ENCODE results near the gene AEBP2. TPM values are rescaled to one million over a fixed set of nuclear protein-coding genes. Genes with fewer than 3 reads are reported as not detected.
"Not testable (repeated sequence)": the region's sequence is repeated elsewhere in the genome, so short reads cannot be mapped to it uniquely, and the experiment has no call there.

Gene AEBP2
- total and polyA plus RNA-seq, 2 of the 8 experiments (the other 6 are each of a cell fraction or from before 2014, with no cell fraction given): 13.6 to 61.4 TPM

DNA sequence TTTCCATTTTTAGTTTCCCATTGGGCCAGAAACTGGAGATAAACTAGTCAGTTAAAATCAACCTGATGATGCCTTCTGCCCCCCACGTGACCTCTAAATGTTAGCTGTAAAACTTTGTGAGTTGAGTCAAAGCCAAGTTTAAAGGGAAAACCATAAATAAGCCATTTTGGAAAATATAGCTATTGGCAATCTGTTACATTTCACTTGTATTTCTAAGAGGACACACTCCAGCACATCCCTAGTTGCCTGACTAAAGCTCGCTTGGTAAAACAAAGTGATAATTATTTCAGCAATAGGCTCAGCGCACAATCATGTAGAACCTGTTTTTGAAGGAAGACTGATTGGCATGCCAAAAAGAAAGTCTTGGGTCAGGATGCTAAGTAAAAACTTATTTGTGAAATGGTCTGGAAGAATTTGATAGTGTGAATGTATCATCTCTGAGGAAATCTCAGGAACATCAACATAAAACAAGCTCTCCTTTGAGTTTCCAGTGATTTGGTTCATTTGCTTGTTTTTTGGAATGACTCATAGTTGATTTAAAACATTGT lies 49.2 kb upstream of the AEBP2 start (continued):
- TF ChIP-seq JUN (IDR thresholded peaks at IDR 0.05; ENCODE audit: low read depth, low read length): no peak

DNA sequence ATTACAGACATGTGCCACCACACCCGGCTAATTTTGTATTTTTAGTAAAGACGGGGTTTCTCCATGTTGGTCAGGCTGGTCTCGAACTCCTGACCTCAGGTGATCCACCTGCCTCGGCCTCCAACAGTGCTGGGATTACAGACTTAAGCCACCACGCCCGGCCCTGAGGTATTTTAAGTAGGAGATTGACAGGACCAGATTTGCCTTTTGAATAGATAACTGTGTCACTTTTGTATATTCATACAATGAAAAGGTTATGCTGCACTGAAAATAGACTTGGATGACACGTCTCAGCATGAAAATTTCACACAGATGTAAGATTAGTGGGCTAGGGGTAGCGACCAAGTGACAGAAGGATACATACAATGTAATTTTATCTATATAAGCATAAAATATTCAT lies 46.6 kb upstream of the AEBP2 start:
- H2AK5ac ChIP-seq (ENCODE audit: low read depth, low read length); H3K23me2 ChIP-seq (ENCODE audit: low read depth, low read length); H2BK20ac ChIP-seq (ENCODE audit: low read length); H3K4me2 ChIP-seq (ENCODE audit: insufficient read depth in 1 of 2, low read depth in 2 of 2, low read length in 2 of 2); H2BK5ac ChIP-seq (ENCODE audit: low read depth, low read length); H3K9me3 ChIP-seq (ENCODE audit: insufficient read depth in 2 of 2, low read depth in 1 of 2, low read length in 1 of 2); H3K4ac ChIP-seq (replicated peaks; ENCODE audit: insufficient read length, low read depth, low read length); H4K8ac ChIP-seq (ENCODE audit: extremely low read depth, insufficient read depth, low read length); H4K20me1 ChIP-seq (replicated peaks in 1 of 2; ENCODE audit: control insufficient read depth in 1 of 2, insufficient read depth in 2 of 2, low read length in 2 of 2); H3K14ac ChIP-seq (ENCODE audit: insufficient read length); H2AFZ ChIP-seq (ENCODE audit: low read length); H2BK12ac ChIP-seq (ENCODE audit: low read depth, low read length); H3K56ac ChIP-seq (replicated peaks; ENCODE audit: insufficient read length, low read depth, low read length); H3K4me1 ChIP-seq (replicated peaks in 1 of 4; ENCODE audit: control insufficient read depth in 3 of 4, insufficient read depth in 4 of 4, low read length in 3 of 4); H3K27ac ChIP-seq (ENCODE audit: low read depth, low read length); H3K4me3 ChIP-seq (ENCODE audit: extremely low read depth in 1 of 4, insufficient read depth in 2 of 4, low read depth in 3 of 4, low read length in 4 of 4); H3K79me2 ChIP-seq (ENCODE audit: control insufficient read depth in 1 of 2, insufficient read depth in 2 of 2, low read length in 2 of 2); H3K27me3 ChIP-seq (replicated peaks in 1 of 4; ENCODE audit: control insufficient read depth in 3 of 4, extremely low read depth in 1 of 4, insufficient read depth in 3 of 4, low read length in 3 of 4); H4K5ac ChIP-seq (ENCODE audit: insufficient read length, low read depth, low read length); H3K79me1 ChIP-seq (ENCODE audit: low read depth, low read length); DNase-seq (ENCODE audit: low read depth in 1 of 2, low spot score in 2 of 2); H4K91ac ChIP-seq (replicated peaks; ENCODE audit: insufficient read length, low read length); H2BK120ac ChIP-seq (replicated peaks; ENCODE audit: low read depth, low read length); FAIRE-seq; H2BK15ac ChIP-seq (ENCODE audit: low read length); H3K23ac ChIP-seq (ENCODE audit: insufficient read length); H3K9ac ChIP-seq (replicated peaks in 1 of 4; ENCODE audit: extremely low read depth in 1 of 4, low read depth in 3 of 4, low read length in 3 of 4); H3K36me3 ChIP-seq (ENCODE audit: control insufficient read depth in 2 of 4, insufficient read depth in 4 of 4, low read length in 3 of 4); H3K18ac ChIP-seq (ENCODE audit: extremely low read depth, low read length): not testable (repeated sequence)
- ChIA-PET CTCF (ENCODE audit: partially characterized antibody) (interaction anchor here (0.7 kb wide), 1 partner anchor 54 kb away, joined by 3 read pairs; no protein-coding TSS in a partner anchor), POLR2A (ENCODE audit: partially characterized antibody) (interaction anchor here (1.3 kb wide), 1 partner anchor 11 kb away, joined by 3 read pairs; no protein-coding TSS in a partner anchor)
- WGBS, 2 experiments (ENCODE audit: extremely low coverage in 1 of 2, insufficient coverage in 1 of 2, insufficient read length in 1 of 2, insufficient replicate concordance in 2 of 2, low coverage in 1 of 2, low lambda C conversion rate in 2 of 2, missing lambda C conversion rate in 1 of 2): 95% methylated on average over 8 of the region's 8 CpGs; no CpG with 5 or more reads in 1 of the 2 experiments

Measured in H1 (cell line).